ENCODE measurements around the gene IGFBP4.

DNA sequence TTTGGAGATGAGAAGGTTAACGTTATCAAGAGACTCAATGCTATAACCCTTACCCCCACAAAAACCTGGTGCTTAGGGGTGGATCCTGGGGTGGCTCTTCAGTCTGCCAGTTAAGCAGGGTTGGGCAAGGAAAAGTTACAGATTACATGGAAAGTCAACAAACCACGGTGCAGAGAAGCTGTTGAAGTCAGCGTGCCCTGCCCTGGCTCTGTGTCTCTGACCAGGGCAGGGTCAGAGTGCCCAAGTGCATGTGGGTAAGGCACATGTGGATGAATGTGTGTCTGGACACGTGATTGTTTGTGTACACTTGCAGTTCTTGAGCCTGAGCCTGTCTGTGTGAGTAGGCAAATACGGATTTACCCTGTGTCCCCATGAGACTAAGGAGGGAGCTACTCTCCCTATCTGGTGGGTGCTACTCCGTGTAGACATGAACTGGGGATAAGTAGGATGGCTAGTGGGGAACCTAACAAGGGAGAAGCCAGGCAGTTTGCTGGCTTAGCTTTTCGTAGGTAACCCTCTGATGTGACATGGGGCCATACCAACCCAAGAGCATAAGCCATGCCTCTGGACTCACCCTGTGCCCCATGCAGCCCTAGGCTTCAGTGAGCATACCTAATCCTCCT, 5.5 kb downstream of the IGFBP4 start:
- TF ChIP-seq POLR2AphosphoS5 (IDR thresholded peaks at IDR 0.05) (no peak), POLR2A (IDR thresholded peaks at IDR 0.05) (no peak), CTCF (IDR thresholded peaks at IDR 0.05) (no peak)
